HCT116 (cell line): ENCODE measurements around the gene UBR2. TPM values are rescaled to one million over a fixed set of nuclear protein-coding genes. Genes with fewer than 3 reads are reported as not detected.

Source experiments
- ATAC-seq: fragments of 200-7000 bp; cut with Tn5 transposase; 2 replicates; pipeline ENCODE4 v1.9.1; 2020; ENCODE audit warnings: mild to moderate bottlenecking, moderate library complexity
- BruUV-seq: library from RNA; stranded (reverse); fragments of 400-500 nt; replicated peaks from 2 replicates; lab custom pipeline; 2021; lab: Mats Ljungman, UMichigan
- CTCF ChIA-PET: fragments of 300-600 bp; sonication (Branson Sonifier 250); formaldehyde crosslinking; loops from one replicate; lab custom pipeline; 2021; ENCODE audit warnings: antibody characterized with exemption; lab: Charles Lee
- POLR2A ChIA-PET: fragments of 300-600, 350-600 bp; sonication (Branson Sonifier 250); formaldehyde crosslinking; loops from one replicate; lab custom pipeline; 2021; ENCODE audit warnings: antibody characterized with exemption; lab: Charles Lee
- RAD21 ChIA-PET, 2 experiments: fragments of 300-600 bp; sonication (Branson Sonifier 250); formaldehyde crosslinking; loops; one replicate each; lab custom pipeline; 2023; ENCODE audit warnings: low total read pairs in 2 of 2; ENCODE audit not compliant: uncharacterized antibody in 2 of 2, unreplicated experiment in 2 of 2, low non-redundant PET in 1 of 2; lab: Charles Lee
- DNase-seq: peaks from one replicate; pipeline ENCODE4 v3.0.0-alpha.2; 2010; ENCODE audit warnings: low read depth, low spot score
- H2AFZ ChIP-seq: fragments of 200-600 bp; shearing (Covaris generic), sonication (generic); 2 replicates; pipeline ENCODE4 v1.6.1; 2017; ENCODE audit warnings: low read depth, mixed run types, mixed read lengths, antibody characterized with exemption, low read length; ENCODE audit not compliant: poor library complexity, severe bottlenecking
- H3K27ac ChIP-seq: 2 replicates; pipeline ENCODE4 v1.5.1; 2012; ENCODE audit warnings: low read depth, low read length
- H3K27me3 ChIP-seq: fragments of 200-600 bp; sonication (generic); 2 replicates; pipeline ENCODE4 v1.6.1; 2016; ENCODE audit warnings: mixed run types, low read length, mixed read lengths; ENCODE audit not compliant: insufficient read depth
- H3K36me3 ChIP-seq, 2 experiments: fragments of 200-500 bp in 1 of 2; fragments of 200-600 bp in 1 of 2; sonication (Bioruptor generic) in 1 of 2; sonication (generic) in 1 of 2; 2 replicates each; pipeline versions ENCODE4 v1.5.1 to v1.6.1; 2014 to 2016; ENCODE audit warnings: low read length in 2 of 2, inconsistent platforms in 1 of 2, mixed read lengths in 1 of 2, mixed run types in 1 of 2; ENCODE audit not compliant: insufficient read depth in 2 of 2, control insufficient read depth in 1 of 2
- H3K4me1 ChIP-seq, 2 experiments: fragments of 200-600 bp in 1 of 2; sonication (generic) in 1 of 2; 2 replicates each; pipeline versions ENCODE4 v1.5.1 to v1.6.1; 2012 to 2017; ENCODE audit warnings: low read length in 2 of 2, inconsistent platforms in 1 of 2, mild to moderate bottlenecking in 1 of 2, mixed read lengths in 1 of 2, mixed run types in 1 of 2, moderate library complexity in 1 of 2; ENCODE audit not compliant: insufficient read depth in 2 of 2, control insufficient read depth in 1 of 2
- H3K4me2 ChIP-seq: fragments of 200-600 bp; sonication (generic); 2 replicates; pipeline ENCODE4 v1.6.1; 2017; ENCODE audit warnings: mixed run types, low read length, mixed read lengths
- H3K4me3 ChIP-seq, 2 experiments: fragments of 200-600 bp in 1 of 2; sonication (generic) in 1 of 2; replicated peaks in 1 of 2; 2 replicates each; pipeline ENCODE4 v1.5.1; 2011 to 2016; ENCODE audit warnings: low read length in 2 of 2, control low read depth in 1 of 2, low read depth in 1 of 2, mild to moderate bottlenecking in 1 of 2, mixed read lengths in 1 of 2, mixed run types in 1 of 2
- H3K79me2 ChIP-seq: fragments of 200-600 bp; sonication (generic); 2 replicates; pipeline ENCODE4 v1.6.1; 2017; ENCODE audit warnings: mild to moderate bottlenecking, mixed run types, low read length, moderate library complexity, mixed read lengths; ENCODE audit not compliant: insufficient read depth
- H3K9ac ChIP-seq: fragments of 200-600 bp; sonication (generic); 2 replicates; pipeline ENCODE4 v1.6.1; 2016; ENCODE audit warnings: low read length, mixed read lengths
- H3K9me2 ChIP-seq: fragments of 200-600 bp; sonication (generic), shearing (Covaris generic); 2 replicates; pipeline ENCODE4 v1.6.1; 2017; ENCODE audit warnings: mixed run types, mild to moderate bottlenecking, moderate library complexity; ENCODE audit not compliant: insufficient read depth
- H3K9me3 ChIP-seq, 2 experiments: fragments of 200-500 bp in 1 of 2; fragments of 200-600 bp in 1 of 2; sonication (Bioruptor generic) in 1 of 2; sonication (generic) in 1 of 2; 2 replicates each; pipeline ENCODE4 v1.6.1; 2014 to 2017; ENCODE audit warnings: low read length in 2 of 2, mixed read lengths in 2 of 2, inconsistent platforms in 1 of 2, low read depth in 1 of 2, mild to moderate bottlenecking in 1 of 2, mixed run types in 1 of 2, moderate library complexity in 1 of 2; ENCODE audit not compliant: control insufficient read depth in 1 of 2, insufficient read depth in 1 of 2
- H4K20me1 ChIP-seq: fragments of 200-600 bp; sonication (generic), shearing (Covaris generic); 2 replicates; pipeline ENCODE4 v1.6.1; 2017; ENCODE audit warnings: mixed run types, mild to moderate bottlenecking, moderate library complexity; ENCODE audit not compliant: insufficient read depth
- ATF3 ChIP-seq: IDR thresholded peaks from 2 replicates; pipeline ENCODE4 v1.6.1; 2012
- ELF1 ChIP-seq: IDR thresholded peaks from 2 replicates; pipeline ENCODE4 v1.6.1; 2012; ENCODE audit warnings: low read depth, borderline replicate concordance
- EZH2phosphoT487 ChIP-seq: fragments of 200-600 bp; IDR thresholded peaks from 2 replicates; pipeline ENCODE4 v1.6.1; 2018; ENCODE audit warnings: antibody characterized with exemption, borderline replicate concordance
- FOSL1 ChIP-seq: IDR thresholded peaks from 2 replicates; pipeline ENCODE4 v1.6.1; 2012; ENCODE audit warnings: low read depth
- JUND ChIP-seq: IDR thresholded peaks from 2 replicates; pipeline ENCODE4 v1.6.1; 2012
- POLR2A ChIP-seq: IDR thresholded peaks from 2 replicates; pipeline ENCODE4 v1.7.0; 2011; ENCODE audit warnings: borderline replicate concordance; ENCODE audit not compliant: insufficient read depth, insufficient read length; ENCODE audit errors: extremely low read depth
- POLR2AphosphoS5 ChIP-seq: IDR thresholded peaks from 2 replicates; pipeline ENCODE4 v1.6.1; 2011; ENCODE audit warnings: mild to moderate bottlenecking, low read depth, low read length, moderate library complexity
- RAD21 ChIP-seq: IDR thresholded peaks from 2 replicates; pipeline ENCODE4 v1.6.1; 2012; ENCODE audit warnings: low read depth, mild to moderate bottlenecking
- REST ChIP-seq: IDR thresholded peaks from 2 replicates; pipeline ENCODE4 v1.6.1; 2012; ENCODE audit warnings: low read depth
- SP1 ChIP-seq: IDR thresholded peaks from 2 replicates; pipeline ENCODE4 v1.6.1; 2012; ENCODE audit warnings: low read depth
- SRF ChIP-seq: IDR thresholded peaks from 2 replicates; pipeline ENCODE4 v1.6.1; 2012; ENCODE audit warnings: low read depth
- TCF7L2 ChIP-seq: IDR thresholded peaks from 2 replicates; pipeline ENCODE4 v1.7.0; 2011; ENCODE audit warnings: borderline replicate concordance, inconsistent platforms; ENCODE audit not compliant: insufficient read depth, insufficient read length; ENCODE audit errors: extremely low read depth
- ZNF274 ChIP-seq: fragments of 200-500 bp; sonication (Bioruptor generic); IDR thresholded peaks from 2 replicates; pipeline ENCODE4 v1.6.1; 2014; ENCODE audit warnings: mild to moderate bottlenecking, low read depth, low read length, inconsistent platforms
- intact Hi-C: fragments of 100-400 bp; cut with micrococcal nuclease; formaldehyde crosslinking; loops from 2 replicates; pipeline ENCODE4 v1.10.0; 2022
- total RNA-seq: library from RNA; stranded (reverse); gene quantifications from one replicate; pipeline ENCODE4 v1.2.1, GENCODE V29; 2021; ENCODE audit not compliant: unreplicated experiment
- TF ChIP-seq, protein P1 (sequence below): IDR thresholded peaks from 2 replicates; pipeline ENCODE4 v1.6.1; 2011; ENCODE audit warnings: mild to moderate bottlenecking, low read length, moderate library complexity; ENCODE audit not compliant: insufficient replicate concordance; ENCODE audit errors: extremely low read depth
- TF ChIP-seq, protein P2 (sequence below), 3 experiments: fragments of 200-600 bp in 1 of 3; sonication (generic) in 1 of 3; IDR thresholded peaks in 2 of 3; conservative IDR thresholded peaks in 1 of 3; 2 replicates each; pipeline ENCODE4 v1.5.1; 2012 to 2017; ENCODE audit warnings: low read depth in 2 of 3, low read length in 2 of 3, antibody characterized with exemption in 1 of 3, borderline replicate concordance in 1 of 3, control low read depth in 1 of 3, mild to moderate bottlenecking in 1 of 3, mixed read lengths in 1 of 3, mixed run types in 1 of 3, moderate library complexity in 1 of 3; ENCODE audit not compliant: insufficient read depth in 1 of 3

UBR2 gene
- total RNA-seq, 1 experiment from 2014 or later = 20.5 TPM

DNA sequence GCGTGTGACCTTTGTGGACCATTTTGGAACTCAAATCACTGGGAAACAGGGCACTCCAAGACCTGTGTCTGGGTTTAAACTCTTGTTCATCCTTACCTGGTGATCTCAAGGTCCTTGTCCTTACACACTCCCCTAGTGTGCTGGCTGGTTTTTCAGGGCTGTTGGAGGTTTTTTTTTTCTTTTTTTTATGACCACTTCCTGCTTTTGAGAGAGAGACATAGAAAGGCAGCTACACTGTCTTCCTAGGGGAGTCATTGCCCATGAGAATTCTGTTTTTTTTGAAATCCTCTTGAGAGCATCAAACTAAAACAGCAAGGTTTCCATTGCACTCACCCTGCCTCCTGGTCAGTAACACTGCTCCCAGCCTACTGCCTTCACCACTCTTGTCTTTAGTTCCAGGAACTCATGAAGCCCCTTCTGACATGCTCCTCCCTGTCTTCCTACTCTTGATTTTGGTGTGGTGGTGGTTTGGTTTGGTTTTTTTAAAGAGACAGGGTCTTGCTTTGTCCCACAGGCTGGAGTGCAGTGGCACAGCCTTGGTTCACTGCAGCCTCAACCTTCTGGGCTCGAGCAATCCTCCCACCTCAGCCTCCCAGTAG lies 130.0 kb downstream of the UBR2 start:
- Histone ChIP-seq H3K4me3 (no peak overlapping the region), H3K9me3 (no peaks in the 10 kb centered on the region), H4K20me1 (no peaks in the 10 kb centered on the region), H3K27me3 (no peaks in the 10 kb centered on the region), H2AFZ (no peak overlapping the region), H3K9me2 (no peaks in the 10 kb centered on the region), H3K9ac (no peak overlapping the region), H3K4me1 (peaks cover 16 to 31% of the 10 kb centered on the region in 2 experiments; a peak in 3 of 4 replicates), H3K79me2 (no peaks in the 10 kb centered on the region), H3K4me2 (no peak overlapping the region), H3K36me3 (peaks cover 3 to 19% of the 10 kb centered on the region in 2 experiments; a peak in 3 of 4 replicates), H3K27ac (peak overlapping the region; percentile 51; the same call in 1 of the 2 replicates)
- intact Hi-C loops = no loop called here
- ChIA-PET CTCF (no interaction called here), RAD21 (no interaction called here), POLR2A (interaction anchor here (1.0 kb wide), 1 partner anchor 186 kb away, joined by 3 read pairs; the partner anchor contains the start of gene RPL7L1)
- DNase-seq (no peak), ATAC-seq (no peak)
- no TSS peak for BruUV-seq
- TF ChIP-seq REST (no peak), RAD21 (no peak), SP1 (no peak), SRF (no peak), FOSL1 (no peak), ELF1 (no peak), JUND (no peak), TCF7L2 (no peak), POLR2A (no peak), EZH2phosphoT487 (no peak), ATF3 (no peak), ZNF274 (no peak), POLR2AphosphoS5 (no peak)
- TF ChIP-seq, protein P1, sequence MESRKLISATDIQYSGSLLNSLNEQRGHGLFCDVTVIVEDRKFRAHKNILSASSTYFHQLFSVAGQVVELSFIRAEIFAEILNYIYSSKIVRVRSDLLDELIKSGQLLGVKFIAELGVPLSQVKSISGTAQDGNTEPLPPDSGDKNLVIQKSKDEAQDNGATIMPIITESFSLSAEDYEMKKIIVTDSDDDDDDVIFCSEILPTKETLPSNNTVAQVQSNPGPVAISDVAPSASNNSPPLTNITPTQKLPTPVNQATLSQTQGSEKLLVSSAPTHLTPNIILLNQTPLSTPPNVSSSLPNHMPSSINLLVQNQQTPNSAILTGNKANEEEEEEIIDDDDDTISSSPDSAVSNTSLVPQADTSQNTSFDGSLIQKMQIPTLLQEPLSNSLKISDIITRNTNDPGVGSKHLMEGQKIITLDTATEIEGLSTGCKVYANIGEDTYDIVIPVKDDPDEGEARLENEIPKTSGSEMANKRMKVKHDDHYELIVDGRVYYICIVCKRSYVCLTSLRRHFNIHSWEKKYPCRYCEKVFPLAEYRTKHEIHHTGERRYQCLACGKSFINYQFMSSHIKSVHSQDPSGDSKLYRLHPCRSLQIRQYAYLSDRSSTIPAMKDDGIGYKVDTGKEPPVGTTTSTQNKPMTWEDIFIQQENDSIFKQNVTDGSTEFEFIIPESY = no peak
- TF ChIP-seq, protein P2, sequence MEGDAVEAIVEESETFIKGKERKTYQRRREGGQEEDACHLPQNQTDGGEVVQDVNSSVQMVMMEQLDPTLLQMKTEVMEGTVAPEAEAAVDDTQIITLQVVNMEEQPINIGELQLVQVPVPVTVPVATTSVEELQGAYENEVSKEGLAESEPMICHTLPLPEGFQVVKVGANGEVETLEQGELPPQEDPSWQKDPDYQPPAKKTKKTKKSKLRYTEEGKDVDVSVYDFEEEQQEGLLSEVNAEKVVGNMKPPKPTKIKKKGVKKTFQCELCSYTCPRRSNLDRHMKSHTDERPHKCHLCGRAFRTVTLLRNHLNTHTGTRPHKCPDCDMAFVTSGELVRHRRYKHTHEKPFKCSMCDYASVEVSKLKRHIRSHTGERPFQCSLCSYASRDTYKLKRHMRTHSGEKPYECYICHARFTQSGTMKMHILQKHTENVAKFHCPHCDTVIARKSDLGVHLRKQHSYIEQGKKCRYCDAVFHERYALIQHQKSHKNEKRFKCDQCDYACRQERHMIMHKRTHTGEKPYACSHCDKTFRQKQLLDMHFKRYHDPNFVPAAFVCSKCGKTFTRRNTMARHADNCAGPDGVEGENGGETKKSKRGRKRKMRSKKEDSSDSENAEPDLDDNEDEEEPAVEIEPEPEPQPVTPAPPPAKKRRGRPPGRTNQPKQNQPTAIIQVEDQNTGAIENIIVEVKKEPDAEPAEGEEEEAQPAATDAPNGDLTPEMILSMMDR (IDR thresholded peaks at IDR 0.05 in 2 of 3, conservative IDR thresholded peaks at IDR 0.05 in 1 of 3; ENCODE audit: borderline replicate concordance in 1 of 3, insufficient read depth in 1 of 3, low read depth in 2 of 3, low read length in 2 of 3) = no peak
